H9 (cell line): ENCODE data around the gene TMEM244. TPM values are rescaled to one million over a fixed set of nuclear protein-coding genes. Genes with fewer than 3 reads are reported as not detected.

Experiments
- DNase-seq: peaks from one replicate; pipeline ENCODE4 v3.0.0-alpha.2; 2017
- H2AFZ ChIP-seq: one replicate; pipeline ENCODE4 v1.6.1; 2013; ENCODE audit warnings: mild to moderate bottlenecking, low read length, control low read depth, moderate library complexity
- H2AK5ac ChIP-seq: 2 replicates; pipeline ENCODE4 v1.6.1; 2013; ENCODE audit warnings: low read length, control low read depth, mixed read lengths; ENCODE audit not compliant: insufficient read length
- H2BK120ac ChIP-seq: one replicate; pipeline ENCODE4 v1.6.1; 2013; ENCODE audit warnings: low read depth, mild to moderate bottlenecking, low read length, control low read depth, inconsistent platforms; ENCODE audit not compliant: poor library complexity, severe bottlenecking
- H2BK12ac ChIP-seq: 2 replicates; pipeline ENCODE4 v1.6.1; 2013; ENCODE audit warnings: low read length, control low read depth, mixed read lengths, low read depth; ENCODE audit not compliant: insufficient read length
- H2BK15ac ChIP-seq: 2 replicates; pipeline ENCODE4 v1.6.1; 2013; ENCODE audit warnings: low read depth, low read length, control low read depth
- H2BK20ac ChIP-seq: one replicate; pipeline ENCODE4 v1.6.1; 2013; ENCODE audit warnings: low read depth, mild to moderate bottlenecking, low read length, control low read depth, inconsistent platforms; ENCODE audit not compliant: poor library complexity, severe bottlenecking
- H2BK5ac ChIP-seq: 2 replicates; pipeline ENCODE4 v1.6.1; 2013; ENCODE audit warnings: low read length, control low read depth, mixed read lengths; ENCODE audit not compliant: insufficient read length
- H3K14ac ChIP-seq: 2 replicates; pipeline ENCODE4 v1.6.1; 2013; ENCODE audit warnings: low read length, control low read depth; ENCODE audit not compliant: insufficient read depth
- H3K18ac ChIP-seq: 2 replicates; pipeline ENCODE4 v1.6.1; 2013; ENCODE audit warnings: low read depth, mild to moderate bottlenecking, mixed read lengths, low read length, control low read depth; ENCODE audit not compliant: insufficient read length
- H3K23ac ChIP-seq: 2 replicates; pipeline ENCODE4 v1.6.1; 2013; ENCODE audit warnings: low read length, control low read depth, mixed read lengths, low read depth; ENCODE audit not compliant: insufficient read length
- H3K23me2 ChIP-seq: 2 replicates; pipeline ENCODE4 v1.6.1; 2013; ENCODE audit warnings: low read depth, mild to moderate bottlenecking, mixed read lengths, low read length, control low read depth; ENCODE audit not compliant: insufficient read length, poor library complexity, severe bottlenecking
- H3K27ac ChIP-seq: 2 replicates; pipeline ENCODE4 v1.5.1; 2013; ENCODE audit warnings: low read length, control low read depth, mixed read lengths, low read depth; ENCODE audit not compliant: insufficient read length
- H3K27me3 ChIP-seq: 2 replicates; pipeline ENCODE4 v1.6.1; 2013; ENCODE audit warnings: low read length, control low read depth, inconsistent platforms; ENCODE audit not compliant: insufficient read depth
- H3K4ac ChIP-seq: 2 replicates; pipeline ENCODE4 v1.6.1; 2013; ENCODE audit warnings: low read depth, mild to moderate bottlenecking, control low read depth, inconsistent platforms, low read length, moderate library complexity
- H3K4me1 ChIP-seq: 2 replicates; pipeline ENCODE4 v1.6.1; 2013; ENCODE audit warnings: low read length, control low read depth, inconsistent platforms; ENCODE audit not compliant: insufficient read depth
- H3K4me2 ChIP-seq: 2 replicates; pipeline ENCODE4 v1.6.1; 2013; ENCODE audit warnings: low read length, control low read depth, mixed read lengths; ENCODE audit not compliant: insufficient read length, insufficient read depth
- H3K56ac ChIP-seq: 2 replicates; pipeline ENCODE4 v1.6.1; 2013; ENCODE audit warnings: low read depth, mild to moderate bottlenecking, mixed read lengths, low read length, control low read depth; ENCODE audit not compliant: insufficient read length
- H3K79me1 ChIP-seq: 2 replicates; pipeline ENCODE4 v1.6.1; 2013; ENCODE audit warnings: low read depth, mild to moderate bottlenecking, moderate library complexity, low read length, control low read depth, inconsistent platforms; ENCODE audit not compliant: insufficient read depth, poor library complexity, severe bottlenecking
- H3K79me2 ChIP-seq: 2 replicates; pipeline ENCODE4 v1.6.1; 2013; ENCODE audit warnings: low read length, control low read depth, inconsistent platforms; ENCODE audit not compliant: insufficient read depth
- H3K9ac ChIP-seq: 2 replicates; pipeline ENCODE4 v1.6.1; 2013; ENCODE audit warnings: low read length, control low read depth, mixed read lengths; ENCODE audit not compliant: insufficient read length; ENCODE audit errors: extremely low read depth
- H3K9me3 ChIP-seq: one replicate; pipeline ENCODE4 v1.6.1; 2013; ENCODE audit warnings: low read depth, low read length, inconsistent platforms; ENCODE audit not compliant: control insufficient read depth
- H3T11ph ChIP-seq: one replicate; pipeline ENCODE4 v1.6.1; 2013; ENCODE audit warnings: mild to moderate bottlenecking, low read length, control low read depth, inconsistent platforms
- H4K20me1 ChIP-seq: one replicate; pipeline ENCODE4 v1.6.1; 2013; ENCODE audit not compliant: control insufficient read depth, insufficient read length, insufficient read depth
- H4K5ac ChIP-seq: 2 replicates; pipeline ENCODE4 v1.6.1; 2013; ENCODE audit warnings: low read depth, mild to moderate bottlenecking, mixed read lengths, low read length, control low read depth; ENCODE audit not compliant: insufficient read length
- H4K8ac ChIP-seq: replicated peaks from 2 replicates; pipeline ENCODE4 v1.6.1; 2013; ENCODE audit warnings: low read length, control low read depth, mixed read lengths, low read depth; ENCODE audit not compliant: insufficient read length
- H4K91ac ChIP-seq: 2 replicates; pipeline ENCODE4 v1.6.1; 2013; ENCODE audit warnings: low read depth, mild to moderate bottlenecking, moderate library complexity, mixed read lengths, low read length, control low read depth; ENCODE audit not compliant: insufficient read length
- H3K27ac Mint-ChIP-seq, 3 experiments: 2 replicates in 2 of 3; 3 replicates in 1 of 3; pipeline ENCODE4 v1.8.0; 2020 to 2021; ENCODE audit warnings: mixed read lengths in 3 of 3, mild to moderate bottlenecking in 1 of 3, moderate library complexity in 1 of 3
- H3K27me3 Mint-ChIP-seq: 2 replicates; pipeline ENCODE4 v1.8.0; 2021; ENCODE audit warnings: low read depth, mild to moderate bottlenecking, moderate library complexity, mixed read lengths
- H3K36me3 Mint-ChIP-seq, 3 experiments: 2 replicates in 2 of 3; 3 replicates in 1 of 3; pipeline ENCODE4 v1.8.0; 2020 to 2021; ENCODE audit warnings: low read depth in 3 of 3, mixed read lengths in 3 of 3; ENCODE audit not compliant: insufficient read depth in 1 of 3
- H3K4me1 Mint-ChIP-seq, 2 experiments: 2 replicates each; pipeline ENCODE4 v1.8.0; 2020; ENCODE audit warnings: mixed read lengths in 2 of 2
- H3K4me3 Mint-ChIP-seq, 2 experiments: 2 replicates in 1 of 2; 3 replicates in 1 of 2; pipeline ENCODE4 v1.8.0; 2020 to 2021; ENCODE audit warnings: mild to moderate bottlenecking in 2 of 2, mixed read lengths in 2 of 2, moderate library complexity in 1 of 2
- H3K9me3 Mint-ChIP-seq, 2 experiments: 2 replicates in 1 of 2; 3 replicates in 1 of 2; pipeline ENCODE4 v1.8.0; 2020; ENCODE audit warnings: mild to moderate bottlenecking in 2 of 2, mixed read lengths in 2 of 2, moderate library complexity in 1 of 2
- WGBS: extraction: QIAGEN DNeasy Blood & Tissue Kit; methylation state at CpG from one replicate; pipeline ENCODE4 v1.1.7; 2013; ENCODE audit warnings: missing lambda C conversion rate, low lambda C conversion rate, mixed read lengths; ENCODE audit not compliant: insufficient read length; ENCODE audit errors: extremely low coverage; 5-methylcytosine and 5-hydroxymethylcytosine counted together
- total RNA-seq: library from RNA; stranded (reverse); gene quantifications from 2 replicates; pipeline ENCODE4 v1.2.1, GENCODE V29; 2021
- TF ChIP-seq, protein P1 (sequence below): fragments of 200-600 bp; sonication (generic); conservative IDR thresholded peaks from 3 replicates; pipeline ENCODE4 v1.8.0; 2021; ENCODE audit warnings: antibody characterized with exemption, mild to moderate bottlenecking

Gene TMEM244
- total RNA-seq, 1 experiment from 2014 or later: not detected

- no peak overlapping the region for H2BK120ac ChIP-seq
- H3K4me2 ChIP-seq: no peak overlapping the region
- H3K4ac ChIP-seq: no peak overlapping the region
- no peak for DNase-seq
- H3K9me3 Mint-ChIP-seq: no peaks in the 10 kb centered on the region
- TF ChIP-seq, protein P1, sequence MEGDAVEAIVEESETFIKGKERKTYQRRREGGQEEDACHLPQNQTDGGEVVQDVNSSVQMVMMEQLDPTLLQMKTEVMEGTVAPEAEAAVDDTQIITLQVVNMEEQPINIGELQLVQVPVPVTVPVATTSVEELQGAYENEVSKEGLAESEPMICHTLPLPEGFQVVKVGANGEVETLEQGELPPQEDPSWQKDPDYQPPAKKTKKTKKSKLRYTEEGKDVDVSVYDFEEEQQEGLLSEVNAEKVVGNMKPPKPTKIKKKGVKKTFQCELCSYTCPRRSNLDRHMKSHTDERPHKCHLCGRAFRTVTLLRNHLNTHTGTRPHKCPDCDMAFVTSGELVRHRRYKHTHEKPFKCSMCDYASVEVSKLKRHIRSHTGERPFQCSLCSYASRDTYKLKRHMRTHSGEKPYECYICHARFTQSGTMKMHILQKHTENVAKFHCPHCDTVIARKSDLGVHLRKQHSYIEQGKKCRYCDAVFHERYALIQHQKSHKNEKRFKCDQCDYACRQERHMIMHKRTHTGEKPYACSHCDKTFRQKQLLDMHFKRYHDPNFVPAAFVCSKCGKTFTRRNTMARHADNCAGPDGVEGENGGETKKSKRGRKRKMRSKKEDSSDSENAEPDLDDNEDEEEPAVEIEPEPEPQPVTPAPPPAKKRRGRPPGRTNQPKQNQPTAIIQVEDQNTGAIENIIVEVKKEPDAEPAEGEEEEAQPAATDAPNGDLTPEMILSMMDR: no peak
- no peak overlapping the region for H4K5ac ChIP-seq
- no peaks in the 10 kb centered on the region for H4K20me1 ChIP-seq
- H3K14ac ChIP-seq: no peak overlapping the region
- H3K36me3 Mint-ChIP-seq: no peaks in the 10 kb centered on the region
- H4K91ac ChIP-seq: no peak overlapping the region
- H3K9ac ChIP-seq: no peak overlapping the region
- no peak overlapping the region for H2BK20ac ChIP-seq
- H2BK5ac ChIP-seq: no peak overlapping the region
- WGBS: no CpG with 5 or more reads among the region's 2 CpGs
- H2AFZ ChIP-seq: no peak overlapping the region
- no peak overlapping the region for H3K56ac ChIP-seq
- H3K27me3 Mint-ChIP-seq: no peaks in the 10 kb centered on the region
- no peak overlapping the region for H3K18ac ChIP-seq
- H3K4me1 ChIP-seq: no peaks in the 10 kb centered on the region
- H3K27ac ChIP-seq: no peak overlapping the region
- no peak overlapping the region for H2BK12ac ChIP-seq
- no peaks in the 10 kb centered on the region for H3K9me3 ChIP-seq
- no peaks in the 10 kb centered on the region for H3K4me1 Mint-ChIP-seq
- no peak overlapping the region for H4K8ac ChIP-seq
- no peaks in the 10 kb centered on the region for H3K23me2 ChIP-seq
- H3K23ac ChIP-seq: no peak overlapping the region
- H3K79me1 ChIP-seq: no peaks in the 10 kb centered on the region
- no peaks in the 10 kb centered on the region for H3K79me2 ChIP-seq
- H3K27me3 ChIP-seq: no peaks in the 10 kb centered on the region
- H3T11ph ChIP-seq: no peak overlapping the region
- H2BK15ac ChIP-seq: no peak overlapping the region
- no peak overlapping the region for H3K4me3 Mint-ChIP-seq
- no peak overlapping the region for H2AK5ac ChIP-seq
- H3K27ac Mint-ChIP-seq: no peak overlapping the region
Observed at GRCh38 chr6:129890164-129890563, 29.0 kb upstream of the TMEM244 start.
